Ishikawa (cell line): ENCODE results near the gene LRTM2.

ENCODE experiments used
- CEBPB ChIP-seq: IDR thresholded peaks from 2 replicates; pipeline ENCODE4 v1.6.1; 2012
- FOXM1 ChIP-seq: IDR thresholded peaks from 2 replicates; pipeline ENCODE4 v1.6.1; 2012; ENCODE audit warnings: low read depth, borderline replicate concordance
- NFIC ChIP-seq: IDR thresholded peaks from 2 replicates; pipeline ENCODE4 v1.6.1; 2012
- RAD21 ChIP-seq: IDR thresholded peaks from 2 replicates; pipeline ENCODE4 v1.6.1; 2012; ENCODE audit warnings: low read depth
- TAF1 ChIP-seq: IDR thresholded peaks from 2 replicates; pipeline ENCODE4 v1.6.1; 2012; ENCODE audit warnings: low read depth, mild to moderate bottlenecking
- YY1 ChIP-seq: IDR thresholded peaks from 2 replicates; pipeline ENCODE4 v1.6.1; 2012; ENCODE audit warnings: low read depth
- TF ChIP-seq, protein P1 (sequence below): IDR thresholded peaks from 2 replicates; pipeline ENCODE4 v1.6.1; 2012; ENCODE audit warnings: low read depth, mild to moderate bottlenecking
- TF ChIP-seq, protein P2 (sequence below): IDR thresholded peaks from 2 replicates; pipeline ENCODE4 v1.6.1; 2012
- TF ChIP-seq, protein P3 (sequence below): IDR thresholded peaks from 2 replicates; pipeline ENCODE4 v1.6.1; 2012

DNA sequence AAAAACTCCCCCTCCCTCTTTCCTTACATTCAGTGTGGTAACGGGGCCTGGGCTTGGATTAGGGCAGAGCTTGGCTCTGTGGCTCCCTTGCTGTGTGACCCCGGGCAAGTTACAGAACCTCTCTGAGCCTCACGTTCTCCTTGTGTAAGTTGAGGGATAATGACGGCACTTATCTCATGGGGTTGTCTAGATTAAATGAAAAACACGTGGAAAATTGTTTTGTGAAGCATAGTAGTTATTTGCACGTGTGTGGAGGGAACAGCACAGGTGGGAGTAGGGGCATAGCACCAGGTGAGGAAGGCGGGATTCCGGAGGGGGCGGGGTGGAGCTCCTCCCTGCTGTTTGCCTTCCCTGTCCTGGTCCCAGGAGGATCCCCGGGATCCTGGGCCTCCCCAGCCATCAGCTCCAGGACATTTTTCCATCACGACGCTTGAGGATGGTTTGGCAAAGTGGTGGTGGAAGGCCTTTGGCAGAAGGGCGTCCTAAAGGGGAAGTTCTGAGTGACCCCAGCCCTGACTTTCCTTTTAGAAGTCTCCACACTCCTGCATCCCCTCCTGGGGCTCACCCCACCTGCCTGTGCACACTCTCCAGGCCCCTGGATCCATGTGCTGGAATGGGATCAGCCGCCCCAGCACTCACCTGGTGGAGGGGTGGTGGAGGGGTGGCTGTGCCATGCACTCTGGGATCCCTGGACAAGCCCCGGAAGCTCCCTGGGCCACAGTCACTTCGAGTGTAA, 22.7 kb downstream of the LRTM2 start:
- no peak for TF ChIP-seq YY1
- no peak for TF ChIP-seq RAD21
- no peak for TF ChIP-seq TAF1
- no peak for TF ChIP-seq NFIC
- TF ChIP-seq CEBPB, result no peak
- TF ChIP-seq, protein P1, sequence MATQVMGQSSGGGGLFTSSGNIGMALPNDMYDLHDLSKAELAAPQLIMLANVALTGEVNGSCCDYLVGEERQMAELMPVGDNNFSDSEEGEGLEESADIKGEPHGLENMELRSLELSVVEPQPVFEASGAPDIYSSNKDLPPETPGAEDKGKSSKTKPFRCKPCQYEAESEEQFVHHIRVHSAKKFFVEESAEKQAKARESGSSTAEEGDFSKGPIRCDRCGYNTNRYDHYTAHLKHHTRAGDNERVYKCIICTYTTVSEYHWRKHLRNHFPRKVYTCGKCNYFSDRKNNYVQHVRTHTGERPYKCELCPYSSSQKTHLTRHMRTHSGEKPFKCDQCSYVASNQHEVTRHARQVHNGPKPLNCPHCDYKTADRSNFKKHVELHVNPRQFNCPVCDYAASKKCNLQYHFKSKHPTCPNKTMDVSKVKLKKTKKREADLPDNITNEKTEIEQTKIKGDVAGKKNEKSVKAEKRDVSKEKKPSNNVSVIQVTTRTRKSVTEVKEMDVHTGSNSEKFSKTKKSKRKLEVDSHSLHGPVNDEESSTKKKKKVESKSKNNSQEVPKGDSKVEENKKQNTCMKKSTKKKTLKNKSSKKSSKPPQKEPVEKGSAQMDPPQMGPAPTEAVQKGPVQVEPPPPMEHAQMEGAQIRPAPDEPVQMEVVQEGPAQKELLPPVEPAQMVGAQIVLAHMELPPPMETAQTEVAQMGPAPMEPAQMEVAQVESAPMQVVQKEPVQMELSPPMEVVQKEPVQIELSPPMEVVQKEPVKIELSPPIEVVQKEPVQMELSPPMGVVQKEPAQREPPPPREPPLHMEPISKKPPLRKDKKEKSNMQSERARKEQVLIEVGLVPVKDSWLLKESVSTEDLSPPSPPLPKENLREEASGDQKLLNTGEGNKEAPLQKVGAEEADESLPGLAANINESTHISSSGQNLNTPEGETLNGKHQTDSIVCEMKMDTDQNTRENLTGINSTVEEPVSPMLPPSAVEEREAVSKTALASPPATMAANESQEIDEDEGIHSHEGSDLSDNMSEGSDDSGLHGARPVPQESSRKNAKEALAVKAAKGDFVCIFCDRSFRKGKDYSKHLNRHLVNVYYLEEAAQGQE, result no peak
- TF ChIP-seq, protein P2, sequence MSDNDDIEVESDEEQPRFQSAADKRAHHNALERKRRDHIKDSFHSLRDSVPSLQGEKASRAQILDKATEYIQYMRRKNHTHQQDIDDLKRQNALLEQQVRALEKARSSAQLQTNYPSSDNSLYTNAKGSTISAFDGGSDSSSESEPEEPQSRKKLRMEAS, result no peak
- TF ChIP-seq, protein P3, sequence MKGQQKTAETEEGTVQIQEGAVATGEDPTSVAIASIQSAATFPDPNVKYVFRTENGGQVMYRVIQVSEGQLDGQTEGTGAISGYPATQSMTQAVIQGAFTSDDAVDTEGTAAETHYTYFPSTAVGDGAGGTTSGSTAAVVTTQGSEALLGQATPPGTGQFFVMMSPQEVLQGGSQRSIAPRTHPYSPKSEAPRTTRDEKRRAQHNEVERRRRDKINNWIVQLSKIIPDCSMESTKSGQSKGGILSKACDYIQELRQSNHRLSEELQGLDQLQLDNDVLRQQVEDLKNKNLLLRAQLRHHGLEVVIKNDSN, result no peak
- TF ChIP-seq FOXM1, result no peak
